Measurements from ENCODE around the gene SCARF1.
A peak's percentile ranks its signal among the peaks of the same experiment; 100 is the strongest.

The SCARF1 gene

DNA sequence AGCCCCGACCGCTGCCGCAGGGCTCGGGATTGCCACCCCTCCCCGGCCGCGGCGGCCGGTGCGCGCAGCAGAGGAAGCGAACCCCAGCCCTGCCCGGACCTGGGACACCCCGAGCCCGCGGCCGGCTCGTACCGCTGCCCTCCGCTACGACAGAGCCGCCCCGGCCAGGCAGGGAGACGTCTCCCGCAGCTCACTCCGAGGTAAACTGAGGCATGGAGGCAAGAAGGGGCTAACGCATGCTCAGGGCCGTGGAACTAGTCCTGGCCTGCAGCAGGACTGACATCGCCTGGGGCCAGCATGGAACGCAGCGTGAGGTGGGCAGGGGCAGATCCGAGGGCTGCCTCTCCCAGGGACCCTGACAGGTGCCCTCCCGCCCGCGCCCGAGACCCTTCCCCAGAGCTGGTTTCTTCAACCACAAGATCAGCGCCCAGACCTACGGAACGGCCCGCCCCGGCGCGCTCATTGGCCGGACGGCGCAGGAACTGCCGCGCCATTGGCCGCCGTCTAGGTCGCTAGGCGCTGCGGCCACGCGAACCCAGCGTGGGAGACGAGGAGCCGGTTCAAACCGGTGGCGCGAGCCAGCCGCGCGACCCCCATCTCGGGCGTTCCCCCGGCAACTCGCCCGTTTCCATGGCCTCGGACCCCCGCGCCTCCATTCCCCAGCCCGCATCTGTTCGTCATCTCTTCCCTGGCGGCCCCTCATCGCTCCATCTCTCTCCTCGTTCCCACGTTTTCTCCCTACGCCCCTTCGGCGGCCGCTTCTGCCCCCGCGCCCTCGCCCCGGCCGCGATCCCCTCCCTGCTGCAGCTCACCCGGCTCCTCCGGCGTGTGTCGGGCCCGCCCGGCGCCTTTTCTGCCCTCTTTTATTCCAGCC is 17.3 kb downstream of the SCARF1 start, which contains the start of gene SLC43A2 (continued):
- no peak for TF ChIP-seq OSR2 (tag by site-specific recombination; IDR thresholded peaks at IDR 0.05)
- peak; percentile 95 for TF ChIP-seq ZNF324 (tag by site-specific recombination; IDR thresholded peaks at IDR 0.05)
- peak; percentile 86 for TF ChIP-seq ZNF704 (tag by site-specific recombination; IDR thresholded peaks at IDR 0.05)
- no peak for TF ChIP-seq ZNF707 (tag by site-specific recombination; IDR thresholded peaks at IDR 0.05)
- TF ChIP-seq ZNF350 (tag by site-specific recombination; IDR thresholded peaks at IDR 0.05), result peak; percentile 100; the same call in 1 of the 2 replicates
- no peak for TF ChIP-seq ZNF558 (tag by site-specific recombination; IDR thresholded peaks at IDR 0.05)
- TF ChIP-seq MZF1 (tag by site-specific recombination; IDR thresholded peaks at IDR 0.05; ENCODE audit: borderline replicate concordance), result peak; percentile 67; the same call in 1 of the 2 replicates
- TF ChIP-seq, protein P1, sequence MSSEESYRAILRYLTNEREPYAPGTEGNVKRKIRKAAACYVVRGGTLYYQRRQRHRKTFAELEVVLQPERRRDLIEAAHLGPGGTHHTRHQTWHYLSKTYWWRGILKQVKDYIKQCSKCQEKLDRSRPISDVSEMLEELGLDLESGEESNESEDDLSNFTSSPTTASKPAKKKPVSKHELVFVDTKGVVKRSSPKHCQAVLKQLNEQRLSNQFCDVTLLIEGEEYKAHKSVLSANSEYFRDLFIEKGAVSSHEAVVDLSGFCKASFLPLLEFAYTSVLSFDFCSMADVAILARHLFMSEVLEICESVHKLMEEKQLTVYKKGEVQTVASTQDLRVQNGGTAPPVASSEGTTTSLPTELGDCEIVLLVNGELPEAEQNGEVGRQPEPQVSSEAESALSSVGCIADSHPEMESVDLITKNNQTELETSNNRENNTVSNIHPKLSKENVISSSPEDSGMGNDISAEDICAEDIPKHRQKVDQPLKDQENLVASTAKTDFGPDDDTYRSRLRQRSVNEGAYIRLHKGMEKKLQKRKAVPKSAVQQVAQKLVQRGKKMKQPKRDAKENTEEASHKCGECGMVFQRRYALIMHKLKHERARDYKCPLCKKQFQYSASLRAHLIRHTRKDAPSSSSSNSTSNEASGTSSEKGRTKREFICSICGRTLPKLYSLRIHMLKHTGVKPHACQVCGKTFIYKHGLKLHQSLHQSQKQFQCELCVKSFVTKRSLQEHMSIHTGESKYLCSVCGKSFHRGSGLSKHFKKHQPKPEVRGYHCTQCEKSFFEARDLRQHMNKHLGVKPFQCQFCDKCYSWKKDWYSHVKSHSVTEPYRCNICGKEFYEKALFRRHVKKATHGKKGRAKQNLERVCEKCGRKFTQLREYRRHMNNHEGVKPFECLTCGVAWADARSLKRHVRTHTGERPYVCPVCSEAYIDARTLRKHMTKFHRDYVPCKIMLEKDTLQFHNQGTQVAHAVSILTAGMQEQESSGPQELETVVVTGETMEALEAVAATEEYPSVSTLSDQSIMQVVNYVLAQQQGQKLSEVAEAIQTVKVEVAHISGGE (tag by site-specific recombination; conservative IDR thresholded peaks at IDR 0.05; ENCODE audit: low read depth), result 0 out of 2 replicates have a peak, but pooled peaks have one; percentile 33
- TF ChIP-seq ZNF37A (tag by site-specific recombination; IDR thresholded peaks at IDR 0.05), result no peak
- no peak for TF ChIP-seq ZNF311 (tag by site-specific recombination; IDR thresholded peaks at IDR 0.05; ENCODE audit: borderline replicate concordance)
- 0 out of 2 replicates have a peak, but pooled peaks have one; percentile 31 for TF ChIP-seq ZNF623 (tag by site-specific recombination; IDR thresholded peaks at IDR 0.05)
- peak; percentile 93 for TF ChIP-seq ZNF366 (tag by site-specific recombination; conservative IDR thresholded peaks at IDR 0.05)
- TF ChIP-seq KLF17 (tag by site-specific recombination; IDR thresholded peaks at IDR 0.05), result peak; percentile 91; the same call in 1 of the 2 replicates
- no peak for TF ChIP-seq REPIN1 (tag by site-specific recombination; IDR thresholded peaks at IDR 0.05; ENCODE audit: low read depth)
- TF ChIP-seq FEZF1 (tag by site-specific recombination; IDR thresholded peaks at IDR 0.05), result peak; percentile 23; the same call in 1 of the 2 replicates
- no peak for TF ChIP-seq HOXC10 (CRISPR knock-in tag; IDR thresholded peaks at IDR 0.05)
- no peak for TF ChIP-seq ZNF16 (tag by site-specific recombination; IDR thresholded peaks at IDR 0.05; ENCODE audit: low read depth)
- peak; percentile 24; the same call in 1 of the 2 replicates for TF ChIP-seq WT1 (tag by site-specific recombination; IDR thresholded peaks at IDR 0.05)
- TF ChIP-seq GLIS1 (tag by site-specific recombination; IDR thresholded peaks at IDR 0.05), result peak; percentile 28
- no peak for TF ChIP-seq ZNF157 (tag by site-specific recombination; IDR thresholded peaks at IDR 0.05)
- no peak for TF ChIP-seq ZNF571 (tag by site-specific recombination; IDR thresholded peaks at IDR 0.05)
- TF ChIP-seq ZNF433 (tag by site-specific recombination; IDR thresholded peaks at IDR 0.05; ENCODE audit: low read depth), result no peak
- TF ChIP-seq ZBTB7A (tag by site-specific recombination; IDR thresholded peaks at IDR 0.05; ENCODE audit: low read depth), result peak; percentile 88
- TF ChIP-seq ZNF221 (tag by site-specific recombination; IDR thresholded peaks at IDR 0.05; ENCODE audit: borderline replicate concordance), result no peak
- no peak for TF ChIP-seq ZNF596 (tag by site-specific recombination; IDR thresholded peaks at IDR 0.05)
- TF ChIP-seq ZNF248 (tag by site-specific recombination; IDR thresholded peaks at IDR 0.05), result no peak
- TF ChIP-seq ZXDB (tag by site-specific recombination; IDR thresholded peaks at IDR 0.05), result no peak; the same call in 1 of the 2 replicates
- TF ChIP-seq ZNF560 (tag by site-specific recombination; IDR thresholded peaks at IDR 0.05; ENCODE audit: borderline replicate concordance), result no peak
- TF ChIP-seq ZNF626 (tag by site-specific recombination; IDR thresholded peaks at IDR 0.05), result no peak
- no peak for TF ChIP-seq CTCF (tag by site-specific recombination; IDR thresholded peaks at IDR 0.05)
- TF ChIP-seq ZFHX2 (tag by site-specific recombination; conservative IDR thresholded peaks at IDR 0.05), result peak; percentile 94
- no peak for TF ChIP-seq ZNF654 (tag by site-specific recombination; IDR thresholded peaks at IDR 0.05; ENCODE audit: low read depth)
- TF ChIP-seq GLI2 (tag by site-specific recombination; IDR thresholded peaks at IDR 0.05; ENCODE audit: borderline replicate concordance, low read depth), result no peak
- TF ChIP-seq ZNF549 (tag by site-specific recombination; IDR thresholded peaks at IDR 0.05), result no peak
